GM18867 (cell line): ENCODE measurements around the gene H6PD.

Experiments
- ATAC-seq: cut with Tn5 transposase; IDR thresholded peaks from one replicate; pipeline ENCODE4 v1.9.1; 2021; ENCODE audit warnings: mild to moderate bottlenecking, moderate library complexity; ENCODE audit not compliant: unreplicated experiment

The H6PD gene

DNA sequence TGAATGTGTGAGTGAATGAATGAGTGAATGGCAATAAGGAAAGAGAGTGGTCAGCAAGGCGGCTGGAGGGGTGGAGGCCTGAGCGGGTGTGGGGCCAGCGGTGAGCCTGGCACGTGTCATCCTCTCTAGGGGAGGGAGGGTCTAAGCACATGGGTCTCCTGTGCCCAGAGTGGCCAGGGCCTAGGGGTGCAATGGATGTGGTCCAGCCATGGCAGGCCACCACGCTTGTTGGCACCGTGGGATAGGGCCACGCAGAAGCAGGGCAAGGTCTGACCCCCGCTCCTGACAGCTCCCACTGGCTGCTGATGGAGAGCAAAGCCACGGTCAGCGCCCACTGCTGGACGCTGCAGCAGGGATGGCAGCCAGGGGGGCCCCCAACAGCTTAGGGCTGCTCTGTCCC is 38.6 kb downstream of the H6PD start:
- ATAC-seq: no peak

DNA sequence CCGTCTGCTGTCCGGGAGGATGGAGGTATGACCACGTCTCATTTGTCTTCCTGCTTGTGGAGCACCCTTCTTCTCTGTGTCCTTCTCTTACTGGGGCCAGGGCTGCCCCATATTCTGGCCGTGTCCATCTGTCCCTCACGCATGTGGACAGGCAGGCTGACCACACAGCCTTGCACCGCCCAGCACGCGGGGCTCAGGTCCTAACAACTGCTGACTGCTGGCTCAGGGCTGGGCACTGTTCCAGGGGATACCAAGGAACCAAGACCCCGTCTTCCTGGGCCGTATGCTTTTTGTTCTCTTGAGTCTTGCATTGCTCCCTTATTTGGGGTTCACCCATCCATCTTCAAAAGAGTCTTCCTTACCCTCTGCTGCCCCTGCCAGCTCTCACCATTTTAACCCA is 40.6 kb downstream of the H6PD start:
- ATAC-seq: no peak

DNA sequence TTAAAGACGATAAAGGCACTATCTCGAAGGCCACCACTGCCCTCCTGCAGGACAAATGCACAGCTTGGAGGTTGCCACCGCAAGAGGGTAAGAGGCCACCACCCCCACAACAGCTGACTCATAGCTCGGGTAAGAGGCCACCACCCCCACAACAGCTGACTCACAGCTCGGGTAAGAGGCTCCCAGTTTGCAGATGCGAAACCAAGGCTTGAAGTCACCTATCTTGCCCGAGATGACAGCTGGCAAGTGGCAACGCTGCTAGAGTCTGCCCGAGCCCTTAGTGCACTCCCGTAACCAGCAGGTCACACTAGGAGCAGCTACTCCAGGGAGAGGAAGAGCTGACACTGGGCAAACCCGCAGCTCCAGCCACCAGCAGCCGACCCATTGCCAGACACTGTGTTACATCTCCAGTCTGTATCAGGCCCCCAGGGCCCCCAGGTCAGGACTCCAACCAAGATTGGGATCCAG is 41.0 kb downstream of the H6PD start:
- ATAC-seq: peak; percentile 87

DNA sequence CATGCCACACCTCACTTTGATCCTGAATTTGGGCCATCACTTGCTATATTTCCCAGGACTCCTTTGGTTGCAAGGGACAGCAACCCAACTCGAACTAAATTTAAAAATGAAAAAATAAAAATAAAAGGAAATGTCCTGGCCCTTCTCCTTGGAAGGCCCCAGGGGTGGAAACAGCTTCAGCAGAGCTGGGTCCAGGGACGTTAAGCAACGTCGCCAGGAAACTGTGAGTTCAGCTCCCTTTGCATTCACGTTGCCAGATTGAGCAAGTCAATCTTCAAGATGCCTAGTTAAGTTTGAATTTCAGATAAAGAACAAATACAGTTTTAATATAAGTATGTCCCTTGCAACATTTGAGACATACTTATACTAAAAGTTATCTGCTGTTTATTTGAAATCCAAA is 43.5 kb downstream of the H6PD start:
- no peak for ATAC-seq

DNA sequence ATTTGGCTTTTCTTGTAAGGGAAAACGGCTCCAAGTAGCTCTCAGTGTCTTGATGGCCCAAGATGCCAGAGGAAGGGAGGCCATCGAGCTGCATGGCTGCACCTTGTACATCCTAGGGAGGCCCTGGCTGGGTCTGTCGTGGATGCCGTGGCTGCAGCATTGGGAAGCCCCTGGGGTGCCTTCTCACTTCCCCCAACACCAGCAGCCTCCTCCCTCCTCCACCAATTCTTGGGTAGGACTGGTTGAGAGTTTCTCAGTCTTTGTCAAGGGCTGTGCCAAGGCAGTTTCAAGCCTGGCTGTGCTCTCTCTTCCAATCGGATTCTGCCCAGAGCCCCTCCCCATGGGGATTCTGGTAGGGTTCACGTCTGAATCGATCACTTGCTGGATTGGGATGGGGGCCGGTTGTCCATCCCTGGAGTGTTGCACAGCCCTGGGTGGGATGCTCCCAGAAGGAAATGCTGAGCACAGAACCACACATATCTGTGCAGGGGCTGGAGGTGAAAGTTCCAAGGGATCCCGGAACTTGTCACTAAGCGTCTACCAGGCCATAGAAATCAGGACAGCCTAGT is 44.1 kb downstream of the H6PD start:
- no peak for ATAC-seq

DNA sequence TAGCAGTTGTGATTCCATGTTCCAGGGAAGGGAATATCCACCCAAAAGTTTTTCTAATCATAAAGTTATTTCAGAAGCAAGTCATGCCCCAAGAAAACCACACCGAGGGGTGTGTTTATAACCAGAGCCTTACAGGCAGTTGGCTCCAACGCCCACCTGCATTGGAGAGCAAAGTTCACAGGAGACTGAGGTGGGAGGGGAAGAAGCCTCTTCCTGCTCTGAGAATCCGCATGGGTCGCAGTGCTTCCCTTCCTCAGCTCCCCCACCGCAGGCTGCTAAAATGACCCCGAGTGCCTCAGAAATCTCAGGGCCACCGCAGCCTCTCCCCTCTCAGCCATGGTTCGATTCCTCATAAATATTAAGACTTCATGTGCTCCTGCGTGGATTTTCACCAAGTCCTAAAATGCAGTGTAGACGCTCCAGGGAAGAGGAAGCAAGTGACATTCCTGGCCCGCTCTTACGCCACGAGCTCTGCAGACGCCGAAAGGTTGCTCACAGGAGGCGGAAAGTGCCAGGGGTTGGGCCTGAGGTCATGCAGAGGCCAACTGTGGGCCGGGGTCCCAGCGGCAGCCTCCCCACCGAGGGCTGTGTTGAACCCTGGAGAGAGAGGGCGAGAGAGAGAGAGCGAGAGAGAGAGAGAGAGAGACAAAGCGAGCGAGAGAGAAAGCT is 44.7 kb downstream of the H6PD start:
- no peak for ATAC-seq

DNA sequence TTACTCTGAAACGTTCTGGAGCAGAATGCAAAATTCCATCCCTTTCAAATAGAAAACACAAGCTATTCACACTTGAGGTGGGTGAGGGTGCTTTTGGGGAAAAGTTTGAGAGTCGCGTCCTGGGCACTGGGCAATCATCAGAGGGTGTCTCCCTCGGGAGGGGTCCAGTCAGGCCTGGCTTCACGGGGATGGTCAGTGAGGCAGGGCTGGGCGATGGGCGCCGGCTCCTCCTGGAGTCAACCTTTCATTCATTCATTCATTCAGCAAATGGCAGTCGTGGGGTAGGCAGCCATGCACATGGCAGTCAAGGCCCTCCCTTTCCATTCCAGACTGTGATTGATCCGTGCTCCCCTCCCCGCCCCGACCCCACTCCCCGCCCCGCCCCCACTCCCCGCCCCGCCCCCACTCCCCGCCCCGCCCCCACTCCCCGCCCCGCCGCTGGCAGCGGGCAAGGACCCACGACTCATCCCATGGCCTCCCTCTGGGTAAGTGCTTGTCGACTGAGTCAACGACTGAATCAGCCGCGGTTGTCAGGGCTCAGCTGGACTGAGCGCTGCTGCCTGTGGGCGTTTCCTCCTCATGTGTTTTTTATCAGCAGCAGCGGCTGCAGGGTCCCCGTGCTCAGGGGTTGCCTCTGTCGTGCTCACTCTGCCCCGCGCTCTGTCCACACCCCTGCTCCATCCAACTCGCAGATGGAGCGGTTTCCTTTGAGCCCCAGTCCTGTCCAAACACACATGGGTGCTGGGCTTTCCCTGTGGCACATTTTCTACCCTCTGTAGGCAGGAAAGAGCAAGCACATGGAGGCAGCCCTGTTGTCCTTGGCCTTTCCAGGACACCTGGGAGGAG is 45.7 kb downstream of the H6PD start:
- ATAC-seq: no peak

DNA sequence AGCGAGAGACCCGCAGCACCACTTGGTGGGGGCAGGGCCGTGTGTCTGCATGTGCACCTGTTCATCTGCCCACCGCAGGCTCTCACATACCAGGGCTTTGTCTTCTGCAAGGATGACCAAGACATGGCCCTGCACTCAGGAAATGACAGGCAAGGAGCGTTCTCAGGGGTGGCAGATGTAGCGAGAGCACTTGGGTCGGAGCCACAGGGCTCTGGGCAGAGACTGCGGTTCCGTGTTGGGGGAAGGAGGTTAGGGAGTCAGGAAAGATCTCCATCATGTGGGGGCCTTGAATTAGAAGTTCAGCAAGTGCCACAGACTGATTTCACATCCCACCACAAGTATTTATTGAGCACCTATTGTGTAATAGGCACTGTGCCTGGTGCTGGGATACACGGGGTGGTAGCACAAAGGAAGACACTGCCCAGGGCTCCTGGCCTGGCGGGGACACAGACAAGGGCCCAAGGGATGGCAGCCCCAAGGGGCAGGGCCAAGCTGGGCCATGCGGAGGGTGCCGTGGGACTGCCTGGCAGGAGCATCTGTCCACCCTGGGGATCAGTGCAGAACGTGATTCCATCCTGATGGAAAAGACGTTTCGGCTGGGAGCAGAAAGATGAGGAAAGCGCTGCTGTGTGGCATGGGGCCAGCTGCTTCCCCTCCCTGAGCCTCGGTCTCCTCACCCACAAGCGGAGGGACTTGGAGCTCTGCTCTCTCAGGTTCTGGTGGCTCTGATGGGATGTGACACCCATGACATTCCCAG is 46.7 kb downstream of the H6PD start:
- ATAC-seq: no peak

DNA sequence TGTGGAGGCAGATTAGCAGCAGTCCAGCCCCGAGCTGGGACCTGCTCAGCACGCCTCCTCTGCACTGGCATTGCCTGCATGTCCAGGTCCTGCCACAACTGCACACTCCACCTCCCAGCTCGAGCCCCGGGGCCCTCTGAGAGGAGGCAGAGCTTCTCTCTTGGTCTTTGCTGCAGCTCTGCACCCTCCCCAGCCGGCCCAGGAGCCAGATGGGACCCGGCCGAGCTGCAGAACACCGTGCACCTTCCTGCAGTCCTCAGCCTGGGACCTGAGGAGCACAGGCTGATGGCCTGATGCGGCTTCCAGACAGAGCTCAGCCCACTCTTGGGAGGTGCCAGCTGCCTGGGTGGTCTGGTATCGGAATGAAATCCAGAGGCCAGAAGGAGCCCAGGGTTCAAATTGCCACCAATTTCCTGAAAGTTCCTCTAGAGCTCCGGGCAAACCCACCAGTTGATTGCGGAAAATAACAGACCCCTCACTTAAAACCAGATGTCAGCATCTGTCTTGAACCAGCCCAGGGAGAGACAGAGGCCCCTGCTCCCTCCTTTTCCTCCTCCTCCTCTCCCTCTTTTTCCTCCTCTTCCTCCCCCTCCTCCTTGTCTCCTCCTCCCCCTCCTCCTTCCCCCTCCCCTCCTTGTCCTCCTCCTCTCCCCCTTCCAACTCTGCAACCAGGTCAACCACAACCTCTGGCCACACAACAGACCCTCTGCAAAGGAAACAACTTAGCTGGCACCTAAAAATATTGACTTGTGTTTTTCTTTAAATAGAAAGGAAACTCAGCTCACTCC is 47.5 kb downstream of the H6PD start:
- no peak for ATAC-seq

DNA sequence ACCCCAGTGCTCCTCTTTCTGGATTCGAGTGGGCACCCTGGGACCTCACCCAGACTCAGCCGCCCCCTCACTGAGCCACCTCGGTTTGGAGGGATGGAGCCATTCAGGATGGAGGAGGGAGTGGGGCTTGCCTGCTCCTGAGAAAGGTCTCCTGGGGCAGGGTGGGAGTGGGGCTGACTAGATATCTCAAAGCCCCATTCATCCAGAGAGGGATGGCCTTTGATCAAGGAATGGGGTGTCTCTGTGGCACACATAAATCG is 48.1 kb downstream of the H6PD start:
- ATAC-seq: no peak

DNA sequence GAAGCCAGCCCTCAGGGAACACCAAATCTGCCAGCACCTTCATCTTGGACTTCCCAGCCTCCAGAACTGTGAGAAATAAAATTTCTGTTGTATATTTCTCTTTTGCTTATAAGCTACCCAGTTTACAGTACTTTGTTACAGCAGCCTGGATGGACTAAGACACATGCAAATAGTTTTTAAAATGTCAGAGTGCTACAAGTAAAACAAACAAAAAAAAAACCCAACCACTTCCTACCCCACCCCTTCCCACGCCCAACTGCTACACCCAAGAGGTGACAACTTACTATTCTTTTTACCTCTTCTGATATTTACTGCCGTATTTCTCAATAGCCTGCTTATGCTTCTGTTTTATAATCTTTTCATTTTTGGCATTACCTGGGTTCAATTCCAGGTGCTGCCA is 49.5 kb downstream of the H6PD start:
- ATAC-seq: no peak

DNA sequence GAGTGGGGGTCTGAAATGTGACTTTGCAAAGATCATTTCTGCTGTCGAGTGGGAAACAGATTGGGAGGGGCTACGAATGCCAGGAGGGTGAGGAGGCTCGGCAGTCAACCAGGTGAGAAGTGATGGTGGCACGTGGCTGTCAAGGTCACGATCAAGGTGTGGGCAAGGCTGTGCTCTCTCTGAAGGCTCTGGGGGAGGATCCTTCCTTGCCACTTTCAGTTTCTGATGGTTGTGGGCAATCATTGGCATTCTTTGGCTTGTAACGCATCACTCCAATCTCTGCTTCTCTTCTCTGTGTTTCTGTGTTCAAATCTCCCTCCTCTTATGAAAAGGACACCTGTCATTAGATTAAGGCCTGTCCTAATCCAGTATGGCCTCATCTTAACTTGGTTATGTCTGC is 52.0 kb downstream of the H6PD start:
- no peak for ATAC-seq

DNA sequence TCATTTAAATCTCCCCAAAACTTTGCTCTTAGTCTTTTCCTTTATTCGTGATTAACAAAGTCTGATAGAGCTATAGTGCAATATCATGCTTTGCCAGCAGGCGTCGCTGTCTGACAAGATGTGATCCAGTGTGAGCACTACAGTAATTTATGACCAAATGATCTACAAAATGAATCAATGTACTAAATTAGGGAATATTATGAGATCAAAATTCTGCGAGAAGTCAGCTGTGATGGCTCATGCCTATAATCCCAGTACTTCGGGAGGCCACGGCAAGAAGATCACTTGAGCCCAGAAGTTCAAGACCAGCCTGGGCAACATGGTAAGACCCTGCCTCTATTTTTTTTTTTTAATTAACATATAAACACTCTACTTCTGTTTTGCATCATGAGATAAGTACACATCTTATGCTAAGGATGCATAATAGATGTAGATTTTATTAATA is 54.5 kb downstream of the H6PD start:
- no peak for ATAC-seq

DNA sequence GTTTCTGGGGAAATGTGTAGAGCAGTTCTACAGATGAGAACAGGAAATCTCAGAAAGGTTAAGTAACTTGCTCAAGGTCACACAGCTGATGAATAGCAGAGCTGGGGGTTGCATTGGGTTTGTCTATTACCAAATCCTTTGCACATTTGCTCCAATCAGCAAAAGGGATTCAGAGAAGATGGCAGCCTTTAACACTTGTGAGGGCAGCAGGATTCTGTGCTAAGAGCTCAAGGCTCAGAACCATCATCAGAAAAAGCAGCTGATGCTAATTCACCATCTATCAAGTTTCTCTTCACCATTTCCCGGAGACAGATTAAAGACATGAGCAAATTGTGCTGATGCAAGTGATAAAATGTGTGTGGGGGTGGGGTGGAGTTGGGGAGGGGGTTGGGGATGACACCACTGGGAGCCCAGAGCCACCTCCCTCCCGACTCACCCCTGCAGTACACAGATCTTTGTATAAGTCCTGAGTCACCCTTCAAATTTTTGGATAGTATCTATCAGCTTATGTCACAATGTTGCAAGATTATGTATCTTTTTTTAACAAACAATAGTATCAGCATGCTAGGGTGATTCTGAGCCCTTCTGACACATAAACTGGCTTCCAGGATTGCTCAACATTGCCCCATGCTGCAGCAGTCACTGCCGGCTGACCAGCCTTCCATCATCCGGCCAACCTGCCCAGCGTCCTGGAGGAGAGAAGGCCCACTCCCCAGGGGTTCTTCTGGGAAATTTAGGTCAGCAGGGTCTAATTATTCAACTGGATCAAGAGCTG is 55.3 kb downstream of the H6PD start:
- ATAC-seq: no peak

DNA sequence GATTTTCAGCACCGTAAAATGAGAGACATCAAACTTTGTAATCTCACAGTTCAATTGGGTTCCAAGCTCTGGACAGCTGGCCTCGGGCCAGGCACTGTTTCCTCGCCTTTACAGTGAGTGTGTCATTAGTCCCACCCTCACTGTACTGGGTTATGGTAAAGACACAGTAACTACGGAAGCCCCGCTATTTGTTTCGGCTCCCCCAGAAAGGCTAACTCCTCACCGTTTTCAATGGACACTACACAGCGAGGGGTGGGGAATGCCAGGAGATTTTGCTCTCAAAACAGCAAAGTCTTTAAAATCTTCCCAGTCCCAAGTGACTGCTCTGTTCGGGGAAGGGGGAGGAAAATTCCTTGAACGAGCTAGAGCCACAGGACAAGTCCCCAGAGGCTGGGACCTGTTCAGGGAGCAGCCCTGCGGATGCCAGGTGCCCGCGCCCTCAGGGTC is 57.4 kb downstream of the H6PD start:
- no peak for ATAC-seq

DNA sequence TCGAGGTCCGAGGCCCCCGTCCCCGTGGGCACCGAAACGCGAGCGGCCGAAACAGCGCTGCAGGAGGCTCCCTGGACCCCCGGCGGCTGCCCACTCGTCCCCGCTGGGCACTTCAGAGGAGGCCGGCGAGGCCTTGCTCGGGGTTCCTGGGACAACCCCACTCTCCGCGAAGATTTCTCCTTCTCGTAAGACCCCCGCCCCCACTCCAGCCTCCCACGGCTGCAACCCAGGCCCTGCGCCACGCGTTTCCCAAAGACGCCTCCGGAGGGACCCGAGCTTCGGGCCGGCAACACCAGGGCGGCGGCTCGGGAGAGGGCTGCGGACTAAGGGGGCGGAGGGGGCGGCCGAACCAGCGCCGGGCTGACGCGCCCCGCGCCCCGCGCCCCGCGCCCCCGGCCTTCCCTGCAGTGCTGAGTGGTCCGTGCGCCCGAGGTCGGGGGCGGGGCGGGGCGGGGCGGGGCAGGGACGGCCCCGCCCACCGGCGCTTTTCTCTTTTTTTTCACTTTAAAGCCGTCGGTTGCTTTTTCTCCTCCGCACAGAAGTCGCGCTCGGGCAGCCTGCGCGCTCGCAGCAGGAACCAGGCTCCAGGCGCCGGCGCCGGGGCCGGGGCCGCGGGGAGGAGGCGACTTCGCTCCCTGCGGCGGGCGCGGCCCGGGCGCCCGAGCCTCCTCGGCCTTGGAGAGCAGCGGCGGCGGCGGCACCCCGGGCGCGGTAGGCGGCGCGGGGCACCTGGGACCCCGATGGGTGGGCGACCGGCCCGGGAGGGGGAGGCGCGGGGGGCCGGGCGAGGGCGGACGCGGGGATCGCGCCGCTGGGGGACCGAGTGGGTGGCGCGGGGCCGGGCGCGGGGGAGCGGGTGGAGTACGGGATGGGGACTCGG is 58.0 kb downstream of the H6PD start, which contains the start of gene SPSB1:
Gene SPSB1 (plus strand): TSS at position 534 of the 880 bp plus-strand sequence. CDS start 62,998 bp downstream, outside the sequence.
- no peak for ATAC-seq

DNA sequence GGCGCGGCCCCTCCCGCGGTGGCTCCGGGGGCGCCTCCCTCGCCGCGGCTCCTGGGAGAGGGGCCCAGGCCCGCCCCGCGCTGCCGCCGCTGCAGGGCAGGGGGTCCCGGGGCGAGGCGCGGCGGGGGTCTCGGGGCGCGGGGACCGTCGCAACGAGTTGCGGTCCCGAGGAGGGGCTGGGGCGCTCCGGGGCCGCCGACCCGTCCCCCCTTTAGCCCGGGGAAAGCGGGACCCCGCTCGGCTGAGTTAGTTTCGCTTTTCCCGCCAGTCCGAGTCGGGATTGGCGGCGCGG is 58.6 kb downstream of the H6PD start:
- ATAC-seq: no peak

DNA sequence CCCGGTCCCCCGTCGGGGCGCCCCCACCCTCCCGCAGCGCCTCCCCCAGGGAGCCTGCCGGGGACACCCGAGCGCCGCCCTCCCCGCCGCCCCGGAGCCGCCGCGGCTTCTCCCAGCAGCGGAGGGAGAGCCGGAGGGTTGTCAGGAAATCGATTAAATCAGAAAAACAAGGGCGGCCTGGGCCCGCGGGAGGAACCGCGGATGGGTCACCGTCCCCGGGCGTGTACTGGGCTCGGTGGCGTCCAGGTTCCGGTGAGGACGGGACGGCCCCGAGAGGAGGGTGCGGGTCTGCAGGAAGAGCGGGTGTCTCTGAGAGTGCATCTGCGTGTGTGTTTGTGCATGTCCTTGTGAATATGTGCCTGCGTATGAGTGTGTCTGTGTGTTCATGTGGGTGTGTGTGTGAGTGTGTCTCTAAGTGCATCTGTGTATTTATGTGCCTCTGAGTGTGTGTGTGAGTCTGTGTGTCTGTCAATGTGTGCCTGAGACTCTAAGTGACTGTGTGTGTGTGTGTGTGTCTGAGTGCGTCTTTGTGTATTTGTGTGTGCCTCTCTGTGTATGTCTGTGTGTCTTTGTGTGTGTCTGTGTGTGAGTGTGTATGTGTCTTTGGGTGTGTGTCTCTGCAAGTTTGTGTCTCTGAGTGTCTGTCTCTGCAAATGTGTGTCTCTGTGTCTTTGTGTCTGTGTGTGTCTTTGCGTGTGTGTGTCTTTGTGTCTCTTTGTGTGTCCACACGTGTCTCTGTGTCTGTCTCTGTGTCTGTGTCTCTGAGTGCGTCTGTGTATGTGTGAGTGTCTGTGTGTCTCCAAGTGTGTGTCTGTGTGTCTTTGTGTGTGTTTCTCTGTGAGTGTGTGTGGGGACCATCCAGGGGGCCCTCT is 59.2 kb downstream of the H6PD start:
- ATAC-seq: no peak
